GM10248 (cell line): ENCODE data around the gene MILR1.

Experiments used
- CTCF ChIA-PET: fragments of 300-600 bp; sonication (Branson Sonifier 250); formaldehyde crosslinking; extraction: SDS; loops from one replicate; lab custom pipeline; 2021; ENCODE audit warnings: antibody characterized with exemption; lab: Yijun Ruan, JAX
- POLR2A ChIA-PET: fragments of 350-650 bp; sonication (Branson Sonifier 250); formaldehyde crosslinking; extraction: SDS; loops from one replicate; lab custom pipeline; 2020; ENCODE audit warnings: antibody characterized with exemption; lab: Yijun Ruan, JAX
- DNase-seq: peaks from one replicate; pipeline ENCODE4 v3.0.0; 2012; ENCODE audit errors: extremely low spot score
- CTCF ChIP-seq: IDR thresholded peaks from 2 replicates; pipeline ENCODE4 v1.5.1; 2012; ENCODE audit warnings: mild to moderate bottlenecking, low read depth; ENCODE audit errors: extremely low read depth, missing control alignments, control extremely low read depth

The MILR1 gene

GRCh38 chr17:64448665-64449512, at the start of gene MILR1:
TSS of gene MILR1 (plus strand) at chr17:64449115. CDS start at chr17:64449169, 54 bp downstream.
- ChIA-PET CTCF (interaction anchor here (5.5 kb wide), 1 partner anchor 28 kb away, joined by 29 read pairs; no protein-coding TSS in a partner anchor), POLR2A (interaction anchor here (0.5 kb wide), 1 partner anchor 19 kb away, joined by 4 read pairs; no protein-coding TSS in a partner anchor)
- no peak for TF ChIP-seq CTCF
- peak; percentile 49 for DNase-seq

DNA sequence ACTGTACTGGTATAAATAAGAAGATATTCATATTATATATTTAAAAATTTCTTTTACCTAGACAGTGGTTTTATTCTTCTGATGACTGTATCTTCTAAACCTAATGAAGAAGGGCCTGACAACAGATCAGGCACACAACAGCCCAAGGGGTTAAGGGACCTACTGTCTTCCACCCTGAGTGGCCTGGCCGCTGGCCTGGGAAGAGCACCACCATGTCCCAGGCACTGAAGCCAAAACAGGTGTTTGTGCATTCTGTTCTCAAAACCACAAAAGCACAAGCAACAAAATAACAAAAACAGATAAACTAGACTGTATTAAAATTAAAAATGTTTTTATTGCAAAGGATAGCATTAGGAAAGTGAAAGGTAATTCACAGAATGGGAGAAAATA, 49.2 kb upstream of the MILR1 start:
- POLR2A ChIA-PET: no interaction called here
- no peak for TF ChIP-seq CTCF

GRCh38 chr17:64400642-64401041, 48.3 kb upstream of the MILR1 start:
- POLR2A ChIA-PET: no interaction called here
- no peak for DNase-seq
- CTCF ChIA-PET: interaction anchor here (0.7 to 17.8 kb wide), 2 partner anchors 12 to 19 kb away, joined by 3 to 158 read pairs; no protein-coding TSS in a partner anchor
- no peak for TF ChIP-seq CTCF

More for the DNA sequence above, 49.2 kb upstream of the MILR1 start:
- DNase-seq: no peak
- CTCF ChIA-PET: interaction anchor here (17.8 kb wide), 1 partner anchor 20 kb away, joined by 158 read pairs; no protein-coding TSS in a partner anchor

DNA sequence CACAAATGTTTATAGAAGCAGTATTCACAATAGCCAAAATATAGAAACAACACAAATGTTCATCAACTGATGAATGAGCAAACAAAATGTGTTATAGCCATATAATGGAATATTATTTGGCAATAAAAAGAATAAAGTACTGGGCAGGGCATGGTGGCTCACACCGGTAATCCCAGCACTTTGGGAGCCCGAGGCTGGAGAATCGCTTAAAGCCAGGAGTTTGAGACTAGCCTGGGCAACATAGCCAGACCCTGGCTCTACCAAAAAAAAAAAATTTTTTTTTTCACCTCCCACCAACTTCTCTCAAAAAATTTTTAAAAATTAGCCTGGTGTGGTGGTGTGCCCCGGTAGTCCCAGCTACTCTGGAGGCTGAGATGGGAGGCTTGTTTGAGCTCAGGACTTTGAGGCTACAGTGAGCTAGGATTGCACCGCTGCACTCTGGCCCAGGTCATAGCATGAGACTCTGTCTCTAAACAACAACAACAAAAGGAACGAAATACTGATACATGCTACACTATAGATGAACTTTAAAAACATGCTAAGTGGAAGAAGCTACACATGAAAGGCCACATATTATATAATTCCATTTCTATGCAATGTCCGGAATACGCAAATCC, 47.6 kb upstream of the MILR1 start:
- CTCF ChIA-PET: interaction anchor here (0.7 to 17.8 kb wide), 5 partner anchors 9 to 95 kb away, joined by 3 to 158 read pairs (median 4); no protein-coding TSS in a partner anchor
- POLR2A ChIA-PET: no interaction called here
- DNase-seq: no peak
- TF ChIP-seq CTCF: no peak

- no peak for DNase-seq
- TF ChIP-seq CTCF: no peak
- POLR2A ChIA-PET: no interaction called here
- CTCF ChIA-PET: interaction anchor here (0.9 to 17.8 kb wide), 4 partner anchors 9 to 95 kb away, joined by 3 to 158 read pairs (median 5); no protein-coding TSS in a partner anchor
These were observed 47.0 kb upstream of the MILR1 start for GRCh38 chr17:64401941-64402340.

GRCh38 chr17:64402469-64402868, 46.4 kb upstream of the MILR1 start:
- ChIA-PET CTCF (interaction anchor here (2.4 to 17.8 kb wide), 2 partner anchors 10 to 17 kb away, joined by 6 to 158 read pairs; no protein-coding TSS in a partner anchor), POLR2A (no interaction called here)
- no peak for TF ChIP-seq CTCF

More at GRCh38 chr17:64402469-64402868, 46.4 kb upstream of the MILR1 start:
- no peak for DNase-seq
